Embryonic facial prominence (tissue), 1 donor: ENCODE data around the gene DGCR2.

ENCODE experiments used
- DNase-seq: peaks from one replicate; pipeline ENCODE4 v3.0.0-alpha.2; 2016; ENCODE audit errors: extremely low spot score

DGCR2 gene

GRCh38 chr22:19127329-19128008 is 5.3 kb upstream of the DGCR2 start:
- no peak for DNase-seq

GRCh38 chr22:19126309-19127273 is 4.4 kb upstream of the DGCR2 start:
- no peak for DNase-seq

GRCh38 chr22:19125474-19126308 is 3.5 kb upstream of the DGCR2 start:
- DNase-seq: no peak

- no peak for DNase-seq
These were observed 2.8 kb upstream of the DGCR2 start for GRCh38 chr22:19125011-19125410.

- no peak for DNase-seq
These were observed 2.2 kb upstream of the DGCR2 start for GRCh38 chr22:19124377-19124776.

GRCh38 chr22:19123936-19124335 is 1.7 kb upstream of the DGCR2 start:
- no peak for DNase-seq

GRCh38 chr22:19122752-19123492 is 710 bp upstream of the DGCR2 start:
- DNase-seq: no peak

- no peak for DNase-seq
These were observed 525 bp downstream of the DGCR2 start for GRCh38 chr22:19121631-19122142.

- no peak for DNase-seq
These were observed 1.2 kb downstream of the DGCR2 start for GRCh38 chr22:19120829-19121630.

DNA sequence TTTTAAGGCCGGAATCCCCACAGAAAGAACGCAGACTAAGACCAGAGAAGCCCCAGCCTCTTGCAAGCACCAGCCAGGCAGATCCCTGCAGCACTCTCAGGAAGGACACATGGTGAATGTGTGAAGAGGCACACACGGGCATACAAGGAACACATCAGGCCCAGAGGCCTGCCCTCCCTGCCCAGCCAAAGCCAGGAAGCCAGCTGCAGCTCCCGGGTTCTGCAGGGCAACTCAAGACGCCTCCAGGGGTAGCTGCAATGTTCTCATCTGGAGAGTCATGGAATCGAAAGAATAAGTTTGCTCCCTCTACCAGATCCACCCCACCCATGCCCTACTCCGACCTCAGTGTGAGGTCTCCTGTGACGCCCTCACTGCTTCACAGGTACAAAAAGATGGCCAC is 2.3 kb downstream of the DGCR2 start:
- no peak for DNase-seq

GRCh38 chr22:19118329-19118880 is 3.8 kb downstream of the DGCR2 start:
- DNase-seq: no peak

- no peak for DNase-seq
These were observed 5.1 kb downstream of the DGCR2 start for GRCh38 chr22:19117111-19117512.

DNA sequence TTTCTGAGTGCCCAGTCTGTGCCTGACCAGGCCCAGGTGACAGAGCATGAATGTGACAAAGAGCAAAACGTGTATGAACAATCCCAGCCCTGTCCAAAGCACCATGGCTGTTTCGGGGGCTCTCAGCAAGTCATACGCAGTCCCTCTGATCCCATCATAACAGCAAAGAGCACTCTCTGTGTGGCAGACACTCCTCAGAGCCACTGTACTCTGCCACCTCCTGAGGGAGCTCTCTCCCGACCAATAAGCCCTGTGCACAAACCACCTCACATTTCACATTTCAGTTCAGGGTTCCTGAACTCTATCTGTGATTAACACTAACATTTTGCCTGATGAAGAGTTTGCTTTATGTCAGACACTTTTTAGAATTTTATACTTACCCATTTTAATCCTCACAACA is 6.6 kb downstream of the DGCR2 start:
- DNase-seq: no peak

DNA sequence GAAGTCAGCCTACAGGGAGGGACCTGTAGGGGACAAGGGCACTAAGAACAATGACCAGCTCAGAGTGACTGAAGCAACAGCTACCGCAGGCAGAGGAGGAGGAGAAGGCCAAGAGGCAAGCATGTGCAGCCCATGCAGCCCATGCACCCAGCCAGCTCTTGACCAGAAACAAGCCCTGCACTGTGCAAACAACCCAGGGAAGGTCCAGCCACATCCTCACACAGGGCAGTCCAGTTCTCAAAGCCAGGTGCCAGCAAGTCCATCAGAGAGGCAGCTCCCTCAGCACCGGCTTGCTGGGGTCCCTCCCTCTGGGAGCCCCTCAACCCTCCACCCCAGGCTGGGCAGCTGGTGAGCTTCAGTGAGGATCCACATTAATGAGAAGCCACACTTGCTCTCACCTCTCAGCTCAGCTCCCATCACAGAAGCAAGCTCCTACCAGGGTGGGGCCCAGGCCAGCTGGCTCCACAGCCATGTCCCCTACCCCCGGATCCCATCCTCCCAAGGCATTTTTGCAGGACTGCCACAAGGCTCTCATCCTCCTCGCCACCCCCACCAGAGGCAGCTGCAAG is 7.1 kb downstream of the DGCR2 start:
- DNase-seq: no peak

- no peak for DNase-seq
These were observed 8.8 kb downstream of the DGCR2 start for GRCh38 chr22:19113429-19113828.

DNA sequence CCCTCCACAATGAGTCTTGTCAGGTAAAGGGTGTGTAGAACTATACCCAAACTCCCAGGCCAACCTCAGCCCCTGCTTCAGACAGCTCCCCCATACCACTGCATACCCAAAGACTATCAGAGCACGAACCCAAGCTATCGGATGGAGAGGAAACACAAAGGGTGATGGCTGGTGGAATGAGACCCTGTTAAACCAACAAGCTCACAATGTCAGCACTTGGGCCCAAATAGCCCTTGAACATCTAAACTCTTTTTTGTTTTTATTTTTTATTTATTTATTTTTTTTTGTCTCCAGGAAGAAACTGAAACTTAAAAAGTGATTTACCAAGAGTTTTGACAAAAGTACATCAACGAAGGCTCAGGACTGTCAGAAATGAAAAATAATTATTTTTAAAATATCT is 10.6 kb downstream of the DGCR2 start:
- DNase-seq: no peak

DNA sequence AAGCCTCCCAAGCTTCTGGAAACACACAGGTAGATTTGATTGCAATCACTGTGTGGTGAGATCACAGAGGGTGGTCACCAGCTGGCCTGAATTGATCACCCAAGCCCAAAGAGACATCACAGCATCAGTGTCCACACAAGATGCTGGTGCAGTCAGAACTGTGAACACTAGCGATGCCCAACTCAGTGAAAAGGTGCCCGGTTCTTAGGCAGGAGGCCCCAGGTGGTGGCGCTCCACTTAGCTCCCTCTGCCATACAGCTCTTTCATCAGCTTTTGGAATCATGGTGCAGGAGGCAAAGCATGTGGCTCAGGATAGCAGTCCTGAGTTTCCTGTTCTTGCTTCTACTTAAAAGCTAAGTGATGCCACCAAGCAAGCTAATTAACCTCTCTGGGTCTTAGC is 11.1 kb downstream of the DGCR2 start:
- DNase-seq: no peak

DNA sequence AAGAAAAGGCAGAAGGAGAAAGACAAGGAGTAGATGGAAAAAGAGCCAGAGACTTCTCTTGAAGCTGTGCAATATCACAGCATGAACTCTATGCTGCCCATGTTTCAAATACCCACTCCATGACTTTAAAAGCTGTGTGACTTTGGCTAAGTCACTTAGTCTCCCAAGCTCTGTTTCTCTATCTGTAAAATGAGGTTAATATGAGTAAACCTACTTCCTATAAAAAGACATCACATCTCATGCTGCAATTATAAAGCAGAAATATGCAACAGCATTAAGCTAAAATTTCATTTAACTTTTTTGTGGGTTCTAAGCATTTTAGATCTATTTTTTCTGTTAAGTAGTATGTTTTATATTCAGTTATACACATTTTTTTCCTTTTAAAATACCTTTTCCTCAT is 11.6 kb downstream of the DGCR2 start:
- no peak for DNase-seq

- DNase-seq: no peak
These were observed 12.2 kb downstream of the DGCR2 start for GRCh38 chr22:19110064-19110458.
